Measurements from ENCODE around the gene METAP2. TPM values are rescaled to one million over a fixed set of nuclear protein-coding genes. Genes with fewer than 3 reads are reported as not detected.

The METAP2 gene
- total RNA-seq, 1 experiment from 2014 or later, result 112 TPM

DNA sequence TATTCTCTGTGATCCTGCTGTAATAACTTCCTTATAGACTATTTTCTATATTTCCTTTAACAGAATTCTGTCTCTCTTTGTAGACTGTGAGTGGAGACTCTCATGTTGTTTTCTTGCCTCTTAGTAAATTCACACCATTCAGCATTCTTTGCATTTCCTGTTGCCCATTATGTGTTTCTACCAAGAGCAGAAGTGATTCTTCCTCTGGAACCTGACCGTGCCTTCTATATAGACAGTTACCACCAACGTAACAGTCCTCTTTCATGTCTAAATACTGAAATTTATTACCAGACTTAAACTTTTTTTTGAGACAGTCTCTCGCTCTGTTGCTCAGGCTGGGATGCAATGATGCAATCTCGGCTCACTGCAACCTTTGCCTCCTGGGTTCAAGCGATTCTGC is 31.1 kb downstream of the METAP2 start (continued):
- TF ChIP-seq, protein P1, sequence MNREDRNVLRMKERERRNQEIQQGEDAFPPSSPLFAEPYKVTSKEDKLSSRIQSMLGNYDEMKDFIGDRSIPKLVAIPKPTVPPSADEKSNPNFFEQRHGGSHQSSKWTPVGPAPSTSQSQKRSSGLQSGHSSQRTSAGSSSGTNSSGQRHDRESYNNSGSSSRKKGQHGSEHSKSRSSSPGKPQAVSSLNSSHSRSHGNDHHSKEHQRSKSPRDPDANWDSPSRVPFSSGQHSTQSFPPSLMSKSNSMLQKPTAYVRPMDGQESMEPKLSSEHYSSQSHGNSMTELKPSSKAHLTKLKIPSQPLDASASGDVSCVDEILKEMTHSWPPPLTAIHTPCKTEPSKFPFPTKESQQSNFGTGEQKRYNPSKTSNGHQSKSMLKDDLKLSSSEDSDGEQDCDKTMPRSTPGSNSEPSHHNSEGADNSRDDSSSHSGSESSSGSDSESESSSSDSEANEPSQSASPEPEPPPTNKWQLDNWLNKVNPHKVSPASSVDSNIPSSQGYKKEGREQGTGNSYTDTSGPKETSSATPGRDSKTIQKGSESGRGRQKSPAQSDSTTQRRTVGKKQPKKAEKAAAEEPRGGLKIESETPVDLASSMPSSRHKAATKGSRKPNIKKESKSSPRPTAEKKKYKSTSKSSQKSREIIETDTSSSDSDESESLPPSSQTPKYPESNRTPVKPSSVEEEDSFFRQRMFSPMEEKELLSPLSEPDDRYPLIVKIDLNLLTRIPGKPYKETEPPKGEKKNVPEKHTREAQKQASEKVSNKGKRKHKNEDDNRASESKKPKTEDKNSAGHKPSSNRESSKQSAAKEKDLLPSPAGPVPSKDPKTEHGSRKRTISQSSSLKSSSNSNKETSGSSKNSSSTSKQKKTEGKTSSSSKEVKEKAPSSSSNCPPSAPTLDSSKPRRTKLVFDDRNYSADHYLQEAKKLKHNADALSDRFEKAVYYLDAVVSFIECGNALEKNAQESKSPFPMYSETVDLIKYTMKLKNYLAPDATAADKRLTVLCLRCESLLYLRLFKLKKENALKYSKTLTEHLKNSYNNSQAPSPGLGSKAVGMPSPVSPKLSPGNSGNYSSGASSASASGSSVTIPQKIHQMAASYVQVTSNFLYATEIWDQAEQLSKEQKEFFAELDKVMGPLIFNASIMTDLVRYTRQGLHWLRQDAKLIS (CRISPR knock-in tag; IDR thresholded peaks at IDR 0.05; ENCODE audit: borderline replicate concordance), result no peak
- TF ChIP-seq ZNF121 (CRISPR knock-in tag; IDR thresholded peaks at IDR 0.05), result no peak

DNA sequence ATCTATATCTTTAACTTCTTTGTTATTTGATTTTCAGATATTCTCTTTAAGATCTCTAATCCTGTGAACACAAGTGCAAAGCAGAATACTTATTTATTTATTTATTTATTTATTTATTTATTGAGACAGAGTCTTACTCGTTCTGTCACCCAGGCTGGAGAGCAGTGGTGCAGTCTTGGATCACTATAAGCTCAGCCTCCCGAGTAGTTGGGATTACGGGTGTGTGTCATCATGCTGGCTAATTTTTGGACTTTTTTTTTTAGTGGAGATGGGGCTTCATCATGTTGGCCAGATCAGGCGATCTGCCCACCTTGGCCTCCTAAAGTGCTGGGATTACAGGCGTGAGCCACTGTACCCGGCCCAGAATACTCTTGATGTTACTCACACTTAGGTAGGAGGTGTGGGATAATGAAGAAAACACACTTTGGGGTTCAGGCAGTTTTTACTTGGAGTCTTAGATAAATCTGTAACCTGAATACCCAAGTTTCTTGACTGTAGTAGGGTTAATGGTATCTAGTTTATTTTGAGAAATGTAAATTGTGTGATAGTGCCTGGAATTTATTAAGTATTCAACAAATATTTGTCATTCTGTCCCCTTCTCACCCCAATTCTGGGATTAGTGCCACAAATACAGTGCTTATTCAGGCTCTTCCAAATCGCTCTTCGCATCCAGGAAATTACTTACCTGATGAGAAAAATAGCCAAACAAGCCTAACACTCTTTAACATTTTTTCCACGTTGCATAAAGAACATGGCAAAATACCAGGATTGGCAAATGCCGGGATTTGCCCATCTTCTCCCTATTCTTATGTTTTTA is 33.0 kb downstream of the METAP2 start:
- no peak for ATAC-seq
- Mint-ChIP-seq H3K4me3 (no peak overlapping the region), H3K9me3 (no peaks in the 10 kb centered on the region), H3K27me3 (ENCODE audit: low read depth) (no peaks in the 10 kb centered on the region), H3K27ac (no peak overlapping the region), H3K4me1 (peaks cover 11% of the 10 kb centered on the region), H3K36me3 (peaks cover 64% of the 10 kb centered on the region)
- TF ChIP-seq TCF7 (CRISPR knock-in tag; IDR thresholded peaks at IDR 0.05; ENCODE audit: low read depth) (no peak), ZNF396 (CRISPR knock-in tag; IDR thresholded peaks at IDR 0.05; ENCODE audit: borderline replicate concordance) (no peak)
- TF ChIP-seq, protein P2, sequence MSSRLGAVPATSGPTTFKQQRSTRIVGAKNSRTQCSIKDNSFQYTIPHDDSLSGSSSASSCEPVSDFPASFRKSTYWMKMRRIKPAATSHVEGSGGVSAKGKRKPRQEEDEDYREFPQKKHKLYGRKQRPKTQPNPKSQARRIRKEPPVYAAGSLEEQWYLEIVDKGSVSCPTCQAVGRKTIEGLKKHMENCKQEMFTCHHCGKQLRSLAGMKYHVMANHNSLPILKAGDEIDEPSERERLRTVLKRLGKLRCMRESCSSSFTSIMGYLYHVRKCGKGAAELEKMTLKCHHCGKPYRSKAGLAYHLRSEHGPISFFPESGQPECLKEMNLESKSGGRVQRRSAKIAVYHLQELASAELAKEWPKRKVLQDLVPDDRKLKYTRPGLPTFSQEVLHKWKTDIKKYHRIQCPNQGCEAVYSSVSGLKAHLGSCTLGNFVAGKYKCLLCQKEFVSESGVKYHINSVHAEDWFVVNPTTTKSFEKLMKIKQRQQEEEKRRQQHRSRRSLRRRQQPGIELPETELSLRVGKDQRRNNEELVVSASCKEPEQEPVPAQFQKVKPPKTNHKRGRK (CRISPR knock-in tag; IDR thresholded peaks at IDR 0.05; ENCODE audit: borderline replicate concordance), result no peak
- ChIA-PET CTCF (no interaction called here), POLR2A (no interaction called here)
- DNase-seq (ENCODE audit: low spot score), result no peak

DNA sequence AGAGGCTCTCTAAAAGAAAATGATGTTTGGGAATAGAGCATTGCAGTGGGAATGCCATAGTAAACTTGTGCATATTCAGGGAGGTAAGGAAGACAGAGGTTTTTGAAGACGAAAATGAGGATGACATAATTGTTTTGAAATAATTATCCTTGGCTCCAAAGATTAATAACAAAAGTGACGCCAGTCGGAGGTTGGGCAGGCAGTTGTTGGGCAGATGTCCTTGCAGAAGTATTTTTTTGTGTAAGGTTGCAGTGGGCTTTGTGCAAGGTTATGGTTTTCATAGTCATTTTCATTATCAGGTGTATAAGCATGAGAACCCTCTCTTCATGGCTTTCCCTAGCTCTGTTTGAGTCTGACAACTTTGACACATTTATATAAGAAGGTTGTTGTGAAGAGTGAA is 35.3 kb downstream of the METAP2 start:
- no peak overlapping the region for H3K4me3 Mint-ChIP-seq
- no peak overlapping the region for H3K27ac Mint-ChIP-seq
- DNase-seq (ENCODE audit: low spot score) (no peak), ATAC-seq (no peak)
- peaks cover 9% of the 10 kb centered on the region for H3K4me1 Mint-ChIP-seq
- no peaks in the 10 kb centered on the region for H3K9me3 Mint-ChIP-seq
- peaks cover 70% of the 10 kb centered on the region for H3K36me3 Mint-ChIP-seq
- ChIA-PET POLR2A (no interaction called here), CTCF (no interaction called here)
- H3K27me3 Mint-ChIP-seq (ENCODE audit: low read depth), result no peaks in the 10 kb centered on the region
- TF ChIP-seq, protein P3, sequence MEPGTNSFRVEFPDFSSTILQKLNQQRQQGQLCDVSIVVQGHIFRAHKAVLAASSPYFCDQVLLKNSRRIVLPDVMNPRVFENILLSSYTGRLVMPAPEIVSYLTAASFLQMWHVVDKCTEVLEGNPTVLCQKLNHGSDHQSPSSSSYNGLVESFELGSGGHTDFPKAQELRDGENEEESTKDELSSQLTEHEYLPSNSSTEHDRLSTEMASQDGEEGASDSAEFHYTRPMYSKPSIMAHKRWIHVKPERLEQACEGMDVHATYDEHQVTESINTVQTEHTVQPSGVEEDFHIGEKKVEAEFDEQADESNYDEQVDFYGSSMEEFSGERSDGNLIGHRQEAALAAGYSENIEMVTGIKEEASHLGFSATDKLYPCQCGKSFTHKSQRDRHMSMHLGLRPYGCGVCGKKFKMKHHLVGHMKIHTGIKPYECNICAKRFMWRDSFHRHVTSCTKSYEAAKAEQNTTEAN (CRISPR knock-in tag; IDR thresholded peaks at IDR 0.05), result no peak
- TF ChIP-seq NR2C2 (CRISPR knock-in tag; IDR thresholded peaks at IDR 0.05) (no peak), ZNF416 (CRISPR knock-in tag; IDR thresholded peaks at IDR 0.05) (no peak), NFYB (CRISPR knock-in tag; conservative IDR thresholded peaks at IDR 0.05; ENCODE audit: low read depth) (no peak), ZNF317 (CRISPR knock-in tag; IDR thresholded peaks at IDR 0.05; ENCODE audit: borderline replicate concordance, low read depth) (no peak), TEAD4 (CRISPR knock-in tag; IDR thresholded peaks at IDR 0.05) (no peak), ZNF232 (CRISPR knock-in tag; IDR thresholded peaks at IDR 0.05) (no peak), NFE2L1 (CRISPR knock-in tag; IDR thresholded peaks at IDR 0.05) (no peak), JUN (CRISPR knock-in tag; IDR thresholded peaks at IDR 0.05) (no peak)
- TF ChIP-seq, protein P4, sequence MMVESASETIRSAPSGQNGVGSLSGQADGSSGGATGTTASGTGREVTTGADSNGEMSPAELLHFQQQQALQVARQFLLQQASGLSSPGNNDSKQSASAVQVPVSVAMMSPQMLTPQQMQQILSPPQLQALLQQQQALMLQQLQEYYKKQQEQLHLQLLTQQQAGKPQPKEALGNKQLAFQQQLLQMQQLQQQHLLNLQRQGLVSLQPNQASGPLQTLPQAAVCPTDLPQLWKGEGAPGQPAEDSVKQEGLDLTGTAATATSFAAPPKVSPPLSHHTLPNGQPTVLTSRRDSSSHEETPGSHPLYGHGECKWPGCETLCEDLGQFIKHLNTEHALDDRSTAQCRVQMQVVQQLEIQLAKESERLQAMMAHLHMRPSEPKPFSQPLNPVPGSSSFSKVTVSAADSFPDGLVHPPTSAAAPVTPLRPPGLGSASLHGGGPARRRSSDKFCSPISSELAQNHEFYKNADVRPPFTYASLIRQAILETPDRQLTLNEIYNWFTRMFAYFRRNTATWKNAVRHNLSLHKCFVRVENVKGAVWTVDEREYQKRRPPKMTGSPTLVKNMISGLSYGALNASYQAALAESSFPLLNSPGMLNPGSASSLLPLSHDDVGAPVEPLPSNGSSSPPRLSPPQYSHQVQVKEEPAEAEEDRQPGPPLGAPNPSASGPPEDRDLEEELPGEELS (CRISPR knock-in tag; IDR thresholded peaks at IDR 0.05), result no peak
- TF ChIP-seq, protein P2 (CRISPR knock-in tag; IDR thresholded peaks at IDR 0.05; ENCODE audit: borderline replicate concordance), result no peak
- TF ChIP-seq, protein P5, sequence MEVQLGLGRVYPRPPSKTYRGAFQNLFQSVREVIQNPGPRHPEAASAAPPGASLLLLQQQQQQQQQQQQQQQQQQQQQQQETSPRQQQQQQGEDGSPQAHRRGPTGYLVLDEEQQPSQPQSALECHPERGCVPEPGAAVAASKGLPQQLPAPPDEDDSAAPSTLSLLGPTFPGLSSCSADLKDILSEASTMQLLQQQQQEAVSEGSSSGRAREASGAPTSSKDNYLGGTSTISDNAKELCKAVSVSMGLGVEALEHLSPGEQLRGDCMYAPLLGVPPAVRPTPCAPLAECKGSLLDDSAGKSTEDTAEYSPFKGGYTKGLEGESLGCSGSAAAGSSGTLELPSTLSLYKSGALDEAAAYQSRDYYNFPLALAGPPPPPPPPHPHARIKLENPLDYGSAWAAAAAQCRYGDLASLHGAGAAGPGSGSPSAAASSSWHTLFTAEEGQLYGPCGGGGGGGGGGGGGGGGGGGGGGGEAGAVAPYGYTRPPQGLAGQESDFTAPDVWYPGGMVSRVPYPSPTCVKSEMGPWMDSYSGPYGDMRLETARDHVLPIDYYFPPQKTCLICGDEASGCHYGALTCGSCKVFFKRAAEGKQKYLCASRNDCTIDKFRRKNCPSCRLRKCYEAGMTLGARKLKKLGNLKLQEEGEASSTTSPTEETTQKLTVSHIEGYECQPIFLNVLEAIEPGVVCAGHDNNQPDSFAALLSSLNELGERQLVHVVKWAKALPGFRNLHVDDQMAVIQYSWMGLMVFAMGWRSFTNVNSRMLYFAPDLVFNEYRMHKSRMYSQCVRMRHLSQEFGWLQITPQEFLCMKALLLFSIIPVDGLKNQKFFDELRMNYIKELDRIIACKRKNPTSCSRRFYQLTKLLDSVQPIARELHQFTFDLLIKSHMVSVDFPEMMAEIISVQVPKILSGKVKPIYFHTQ (CRISPR knock-in tag; IDR thresholded peaks at IDR 0.05), result no peak
- TF ChIP-seq, protein P6, sequence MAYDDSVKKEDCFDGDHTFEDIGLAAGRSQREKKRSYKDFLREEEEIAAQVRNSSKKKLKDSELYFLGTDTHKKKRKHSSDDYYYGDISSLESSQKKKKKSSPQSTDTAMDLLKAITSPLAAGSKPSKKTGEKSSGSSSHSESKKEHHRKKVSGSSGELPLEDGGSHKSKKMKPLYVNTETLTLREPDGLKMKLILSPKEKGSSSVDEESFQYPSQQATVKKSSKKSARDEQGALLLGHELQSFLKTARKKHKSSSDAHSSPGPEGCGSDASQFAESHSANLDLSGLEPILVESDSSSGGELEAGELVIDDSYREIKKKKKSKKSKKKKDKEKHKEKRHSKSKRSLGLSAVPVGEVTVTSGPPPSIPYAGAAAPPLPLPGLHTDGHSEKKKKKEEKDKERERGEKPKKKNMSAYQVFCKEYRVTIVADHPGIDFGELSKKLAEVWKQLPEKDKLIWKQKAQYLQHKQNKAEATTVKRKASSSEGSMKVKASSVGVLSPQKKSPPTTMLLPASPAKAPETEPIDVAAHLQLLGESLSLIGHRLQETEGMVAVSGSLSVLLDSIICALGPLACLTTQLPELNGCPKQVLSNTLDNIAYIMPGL (CRISPR knock-in tag; IDR thresholded peaks at IDR 0.05), result no peak

All from WTC11 (cell line).